T47D (cell line): Measurements from ENCODE around the gene TNRC18.

Experiments
- DNase-seq, 2 experiments: peaks; one replicate each; pipeline versions ENCODE4 v3.0.0 to v3.0.0-alpha.2; 2011 to 2012; ENCODE audit warnings: low read depth in 1 of 2, low spot score in 1 of 2
- JUND ChIP-seq: IDR thresholded peaks from 2 replicates; pipeline ENCODE4 v1.6.1; 2012; ENCODE audit warnings: low read depth
- in situ Hi-C: cut with HindIII; loops from 2 replicates; pipeline ENCODE4 v1.10.0; 2016; ENCODE audit warnings: low sequenced_read_pairs, low pct_unique_long_range_greater_than_20kb

The TNRC18 gene

DNA sequence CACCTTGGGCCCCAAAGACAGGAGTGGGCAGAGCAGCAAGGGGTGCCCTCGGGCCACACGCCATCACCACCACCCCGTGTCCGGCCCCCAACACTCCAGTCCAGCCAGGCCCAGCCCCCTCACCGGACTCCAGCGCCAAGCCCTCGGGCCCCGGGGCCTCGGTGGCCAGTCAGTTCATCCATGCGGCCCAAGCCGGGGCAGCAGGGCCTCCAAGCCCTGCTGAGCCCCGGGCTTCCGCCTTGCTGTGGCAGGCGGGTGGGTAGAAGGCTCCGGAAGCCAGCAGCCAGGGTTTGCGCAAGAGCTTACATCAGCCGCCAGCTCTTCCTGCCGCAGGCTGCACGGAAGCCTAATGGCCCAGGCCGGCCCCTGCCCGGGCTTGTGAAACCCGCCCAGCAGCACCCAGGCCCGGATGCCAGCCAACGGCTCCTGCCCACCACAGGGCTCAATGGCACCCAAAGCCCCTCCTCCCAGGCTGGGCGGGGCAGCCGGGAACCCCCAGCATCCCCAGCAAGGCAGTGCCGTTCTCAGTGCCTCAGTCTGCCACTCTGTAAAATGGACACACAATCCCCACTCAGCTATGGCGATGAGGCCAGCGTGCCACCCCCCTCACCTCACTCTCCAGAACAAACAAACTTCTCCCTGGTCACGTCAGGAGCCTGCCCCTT, 26.5 kb downstream of the TNRC18 start:
- in situ Hi-C loops, result no loop called here

DNA sequence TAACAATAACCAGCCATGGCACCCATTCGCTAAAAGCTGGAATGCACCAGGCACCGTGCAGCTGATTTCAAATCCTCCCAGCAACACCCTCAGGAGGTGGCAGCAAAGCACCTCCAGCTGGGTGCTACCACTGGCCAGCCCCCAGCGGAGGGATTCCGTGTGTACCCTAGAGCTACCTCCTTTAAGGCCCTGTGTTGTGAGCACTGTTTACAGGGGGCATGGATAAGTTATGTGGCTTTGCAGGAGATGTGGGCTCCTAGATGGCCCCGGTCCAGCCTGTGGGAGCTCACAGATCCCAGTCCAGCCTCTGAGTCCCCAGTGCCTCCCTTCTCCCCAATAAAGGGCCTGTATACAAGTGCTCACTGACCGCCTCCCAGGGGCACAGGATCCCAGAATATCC, 27.1 kb downstream of the TNRC18 start:
- in situ Hi-C loops, result no loop called here
- peak; percentile 83 to 84 for DNase-seq
- no peak for TF ChIP-seq JUND

More for the DNA sequence above, 26.5 kb downstream of the TNRC18 start:
- TF ChIP-seq JUND, result peak; percentile 46; the same call in 1 of the 2 replicates
- DNase-seq, result peak; percentile 98 to 99

GRCh38 chr7:5395246-5395645, 28.4 kb downstream of the TNRC18 start:
- no peak for TF ChIP-seq JUND
- no peak for DNase-seq
- in situ Hi-C loops, result no loop called here

DNA sequence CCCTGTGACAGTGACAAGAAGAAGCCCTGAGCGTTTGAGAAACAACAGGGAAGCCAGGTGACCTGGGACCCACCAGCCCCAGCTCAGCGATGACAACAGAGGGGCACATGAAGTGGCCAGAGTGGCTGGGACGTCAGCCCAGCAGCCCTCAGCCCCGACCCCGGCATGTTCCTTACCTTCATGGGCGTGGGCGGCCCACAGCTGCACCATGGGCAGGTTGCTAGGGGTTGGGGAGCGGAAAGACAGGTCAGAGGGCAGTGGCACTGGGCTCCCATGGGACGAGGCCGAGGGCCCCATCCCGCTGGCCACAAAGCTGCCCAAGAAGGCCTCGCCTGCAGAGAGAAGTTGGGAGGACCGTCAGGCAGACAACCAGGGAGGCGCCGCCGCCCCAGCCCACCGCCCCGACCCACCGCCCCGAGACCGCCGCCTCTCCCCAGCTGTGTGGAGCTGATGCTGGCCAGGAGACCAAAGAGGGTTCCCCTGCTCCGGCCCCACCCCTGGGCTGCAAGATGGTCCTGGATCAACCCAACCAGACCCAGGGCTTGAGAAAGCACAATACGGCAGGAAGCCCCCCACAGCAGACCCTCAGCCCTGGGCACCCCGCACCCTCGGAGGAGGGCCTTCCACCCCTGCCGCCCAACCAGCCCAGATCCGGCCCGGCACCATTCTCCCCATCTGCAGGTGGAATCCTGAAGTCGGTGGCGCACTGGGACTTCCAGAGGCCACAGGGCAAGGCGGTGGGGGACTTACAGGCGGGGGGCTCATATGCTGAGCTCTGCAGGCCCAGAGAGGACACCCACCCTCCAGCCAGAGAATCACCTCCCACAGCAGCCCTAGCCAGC, 29.1 kb downstream of the TNRC18 start:
- DNase-seq, result no peak
- in situ Hi-C loops, result no loop called here
- no peak for TF ChIP-seq JUND

DNA sequence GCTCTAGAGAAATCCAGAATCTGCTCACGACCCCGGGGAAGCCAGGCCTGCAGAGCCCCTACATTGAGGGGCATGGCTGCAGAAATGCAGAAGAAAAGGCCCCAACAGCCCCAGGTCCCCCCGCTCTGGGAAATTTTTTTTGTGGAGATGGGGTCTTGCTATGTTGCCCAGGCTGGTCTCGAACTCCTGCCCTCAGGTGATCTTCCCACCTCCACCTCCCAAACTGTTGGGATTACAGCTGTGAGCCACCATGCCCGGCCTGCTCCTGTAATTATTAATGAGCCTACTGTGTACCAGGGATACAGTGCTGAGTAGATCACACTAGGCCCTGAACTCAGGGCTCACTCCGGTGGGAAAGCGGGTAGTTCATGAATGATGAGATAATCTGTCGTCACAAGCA, 29.9 kb downstream of the TNRC18 start:
- TF ChIP-seq JUND, result no peak
- no peak for DNase-seq
- in situ Hi-C loops, result no loop called here

GRCh38 chr7:5393328-5393727, 30.3 kb downstream of the TNRC18 start:
- TF ChIP-seq JUND, result no peak
- DNase-seq, result no peak
- in situ Hi-C loops, result no loop called here

DNA sequence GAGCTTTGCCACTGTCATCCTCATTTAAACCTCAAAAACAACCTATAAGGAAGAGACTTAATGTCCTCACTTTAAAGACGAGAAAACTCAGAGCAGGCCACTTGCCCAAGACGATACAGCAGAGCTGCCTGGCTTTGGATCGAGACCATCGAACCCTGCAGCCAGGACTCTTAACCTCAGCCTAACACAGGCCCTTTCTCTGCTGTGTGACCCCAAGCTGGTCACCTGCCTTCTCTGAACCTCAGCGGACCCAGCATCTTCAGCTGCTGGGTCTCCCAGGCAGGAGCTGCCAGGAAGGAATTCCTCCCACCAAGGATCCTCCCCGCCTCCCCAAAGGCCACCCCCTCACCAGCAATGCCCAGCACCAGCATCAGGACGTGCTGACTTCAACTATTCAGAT, 32.7 kb downstream of the TNRC18 start:
- TF ChIP-seq JUND, result no peak
- in situ Hi-C loops, result no loop called here

DNA sequence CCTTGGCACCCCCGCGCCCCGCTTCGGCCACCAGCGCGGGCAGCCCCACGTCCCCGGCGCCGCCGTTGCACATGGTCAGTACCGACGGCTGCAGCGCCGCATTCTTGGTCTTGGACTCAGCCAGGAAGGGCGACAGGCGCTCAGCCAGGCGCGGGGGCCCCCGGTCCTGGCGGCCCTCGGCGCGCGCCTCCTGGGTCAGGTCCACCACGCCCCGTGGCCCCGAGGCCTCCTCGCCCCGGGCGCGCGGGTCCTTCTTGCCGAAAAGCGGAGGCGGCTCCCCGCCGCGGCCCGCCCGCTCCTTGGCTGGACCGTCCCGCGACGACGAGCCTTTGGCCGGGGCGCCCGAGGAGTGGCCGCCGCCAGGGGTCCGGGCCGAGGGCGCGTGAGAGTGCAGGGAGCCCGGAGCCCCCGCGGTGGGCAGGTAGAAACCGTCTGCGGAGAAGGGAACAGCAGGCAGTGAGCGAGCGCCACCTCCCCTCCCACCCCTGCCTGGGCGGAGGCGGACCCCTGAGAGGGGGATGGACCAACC, 34.7 kb downstream of the TNRC18 start:
- in situ Hi-C loops, result no loop called here
- no peak for TF ChIP-seq JUND
- DNase-seq, result no peak

More for the DNA sequence above, 32.7 kb downstream of the TNRC18 start:
- DNase-seq, result no peak

- no peak for TF ChIP-seq JUND
- DNase-seq, result no peak
- in situ Hi-C loops, result no loop called here
These were observed 35.2 kb downstream of the TNRC18 start for GRCh38 chr7:5388273-5388901.

DNA sequence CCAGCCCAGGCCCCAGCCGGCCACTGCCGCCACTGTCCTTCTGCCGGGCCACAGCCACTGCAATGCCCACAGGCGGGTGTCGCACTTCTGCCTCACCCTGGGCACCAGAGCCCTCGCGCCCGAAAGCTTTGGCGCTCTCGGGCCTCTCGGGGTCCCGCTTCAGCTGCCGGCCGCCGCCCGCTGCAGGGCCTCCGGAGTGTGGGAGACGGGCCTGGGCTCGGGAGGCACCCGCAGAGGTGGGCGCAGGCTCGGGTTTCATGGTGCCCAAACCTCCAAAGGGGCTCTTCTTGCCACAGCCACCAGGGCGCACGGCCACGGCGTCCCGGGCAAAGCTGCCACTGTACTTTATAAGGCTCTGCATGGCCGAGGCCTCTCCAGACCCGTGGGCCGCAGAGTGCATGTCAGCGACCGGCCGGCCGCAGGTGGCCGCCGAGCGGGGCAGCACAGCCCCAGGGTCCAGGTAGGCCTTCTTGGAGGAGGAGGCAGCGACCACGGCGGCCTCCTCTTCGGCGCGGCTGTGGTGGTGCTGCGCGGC, 35.9 kb downstream of the TNRC18 start:
- in situ Hi-C loops, result no loop called here
- TF ChIP-seq JUND, result no peak
- DNase-seq, result peak in 1 of 2 experiments; percentile 4

- in situ Hi-C loops, result no loop called here
- no peak for DNase-seq
- no peak for TF ChIP-seq JUND
These were observed 39.0 kb downstream of the TNRC18 start for GRCh38 chr7:5384618-5385017.

DNA sequence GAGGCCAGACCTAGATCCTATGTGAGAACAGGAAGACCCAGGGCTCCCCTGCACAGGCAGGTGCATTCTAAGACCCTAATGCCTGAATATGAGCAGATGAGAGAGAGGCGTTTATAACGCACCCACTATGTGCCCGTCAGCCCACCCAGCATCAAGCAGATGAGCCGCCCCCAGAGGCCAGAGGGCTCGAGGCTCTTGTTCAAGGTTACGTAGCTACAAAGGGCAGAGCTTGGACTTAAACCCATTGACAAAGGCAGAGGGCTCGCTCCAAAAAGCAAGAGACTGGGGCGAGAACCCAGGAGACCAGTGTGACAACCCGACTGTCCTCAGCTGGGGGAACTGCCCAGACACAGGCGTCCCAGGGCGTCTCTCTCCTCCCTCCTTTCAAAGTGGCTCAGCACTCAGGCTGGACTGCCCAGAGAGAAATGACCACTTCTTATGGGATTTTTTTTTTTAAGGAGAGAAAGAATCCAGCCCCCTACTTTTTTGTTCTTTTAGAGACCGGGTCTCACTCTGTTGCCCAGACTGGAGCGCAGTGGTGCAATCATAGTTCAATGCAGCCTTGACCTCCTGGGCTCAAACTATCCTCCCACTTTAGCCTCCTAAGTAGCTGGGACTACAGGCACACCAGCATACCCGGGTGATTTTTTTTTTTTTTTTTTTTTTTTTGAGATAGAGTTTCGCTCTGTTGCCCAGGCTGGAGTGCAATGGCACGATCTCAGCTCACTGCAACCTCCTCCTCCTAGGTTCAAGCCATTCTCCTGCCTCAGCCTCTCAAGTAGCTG, 40.1 kb downstream of the TNRC18 start:
- DNase-seq, result no peak
- in situ Hi-C loops, result no loop called here
- TF ChIP-seq JUND, result no peak
